HepG2 (cell line): ENCODE data around the gene TOP3B. TPM values are rescaled to one million over a fixed set of nuclear protein-coding genes. Genes with fewer than 3 reads are reported as not detected.

Source experiments
- ATAC-seq: fragments of 200-7000 bp; cut with Tn5 transposase; 3 replicates; pipeline ENCODE4 v1.9.1; 2020; ENCODE audit warnings: mild to moderate bottlenecking, moderate library complexity
- BruUV-seq: library from RNA; stranded (reverse); fragments of 400-500 nt; replicated peaks from 2 replicates; lab custom pipeline; 2021; lab: Mats Ljungman, UMichigan
- CTCF ChIA-PET: fragments of 300-600 bp; formaldehyde crosslinking; extraction: SDS; loops from one replicate; lab custom pipeline; 2021; ENCODE audit warnings: low total read pairs, inconsistent platforms, low intra/inter-chr PET ratio; lab: Yijun Ruan, JAX
- POLR2A ChIA-PET: fragments of 350-600 bp; sonication (Branson Sonifier 250); formaldehyde crosslinking; loops from one replicate; lab custom pipeline; 2020; ENCODE audit warnings: antibody characterized with exemption, inconsistent platforms; lab: Yijun Ruan, JAX
- DNase-seq: peaks from one replicate; pipeline ENCODE4 v3.0.0-alpha.2; 2015; ENCODE audit warnings: low spot score
- FAIRE-seq: peaks from 3 replicates; lab custom pipeline; 2011; peaks lifted over from hg19 to GRCh38; lab: Jason Lieb, UNC
- H2AFZ ChIP-seq: one replicate; pipeline ENCODE4 v1.6.1; 2011; ENCODE audit warnings: low read length, inconsistent platforms
- H3K27ac ChIP-seq: fragments of 300-600 bp; 3 replicates; pipeline ENCODE4 v1.8.0; 2011; ENCODE audit warnings: mixed run types, mild to moderate bottlenecking, mixed read lengths, low read length, inconsistent platforms; ENCODE audit not compliant: insufficient read depth; ENCODE audit errors: extremely low read length
- H3K27me3 ChIP-seq, 2 experiments: fragments of 200-600 bp in 1 of 2; 2 replicates in 1 of 2; 3 replicates in 1 of 2; pipeline versions ENCODE4 v1.6.0 to v1.8.0; 2011; ENCODE audit warnings: low read length in 2 of 2, mild to moderate bottlenecking in 2 of 2, moderate library complexity in 2 of 2, inconsistent platforms in 1 of 2; ENCODE audit not compliant: insufficient read depth in 2 of 2, control insufficient read depth in 1 of 2
- H3K36me3 ChIP-seq, 2 experiments: fragments of 200-600 bp in 1 of 2; replicated peaks in 1 of 2; 2 replicates in 1 of 2; 3 replicates in 1 of 2; pipeline versions ENCODE4 v1.5.1 to v1.8.0; 2011; ENCODE audit warnings: low read length in 2 of 2, inconsistent platforms in 1 of 2; ENCODE audit not compliant: insufficient read depth in 2 of 2, control insufficient read depth in 1 of 2
- H3K4me1 ChIP-seq: 2 replicates; pipeline ENCODE4 v1.5.1; 2012; ENCODE audit warnings: low read length, inconsistent platforms; ENCODE audit not compliant: insufficient read depth
- H3K4me2 ChIP-seq: 2 replicates; pipeline ENCODE4 v1.6.0; 2011; ENCODE audit warnings: low read depth, low read length, inconsistent platforms
- H3K4me3 ChIP-seq, 3 experiments: fragments of 200-600 bp in 1 of 3; sonication (generic), shearing (Covaris generic) in 1 of 3; replicated peaks in 1 of 3; 2 replicates each; pipeline ENCODE4 v1.5.1; 2011 to 2016; ENCODE audit warnings: low read length in 3 of 3, inconsistent platforms in 2 of 3, low read depth in 2 of 3, mild to moderate bottlenecking in 2 of 3, control low read depth in 1 of 3, mixed read lengths in 1 of 3; ENCODE audit not compliant: insufficient read depth in 1 of 3
- H3K79me2 ChIP-seq: one replicate; pipeline ENCODE4 v1.6.1; 2011; ENCODE audit warnings: low read length, inconsistent platforms; ENCODE audit not compliant: insufficient read depth
- H3K9ac ChIP-seq: 2 replicates; pipeline ENCODE4 v1.6.0; 2011; ENCODE audit warnings: mild to moderate bottlenecking, low read depth, low read length, inconsistent platforms; ENCODE audit not compliant: insufficient read depth
- H3K9me3 ChIP-seq: 2 replicates; pipeline ENCODE4 v1.5.1; 2012; ENCODE audit warnings: mild to moderate bottlenecking, low read length
- H4K20me1 ChIP-seq: 2 replicates; pipeline ENCODE4 v1.6.0; 2011; ENCODE audit warnings: inconsistent platforms, mild to moderate bottlenecking, low read length, moderate library complexity; ENCODE audit not compliant: insufficient read depth
- MAFG ChIP-seq: sonication (generic); formaldehyde crosslinking; IDR thresholded peaks from 2 replicates; pipeline ENCODE4 v1.5.1; 2020; ENCODE audit warnings: mild to moderate bottlenecking, missing genetic modification reagents
- TBX3 ChIP-seq: fragments of 450-650 bp; IDR thresholded peaks from 2 replicates; pipeline ENCODE4 v1.6.1; 2017; ENCODE audit warnings: antibody characterized with exemption, mild to moderate bottlenecking, inconsistent platforms, borderline replicate concordance
- ZNF329 ChIP-seq: sonication (generic); formaldehyde crosslinking; IDR thresholded peaks from 2 replicates; pipeline ENCODE4 v1.9.0; 2021; ENCODE audit warnings: low read depth, mild to moderate bottlenecking, missing genetic modification reagents
- ZNF432 ChIP-seq: sonication (generic); formaldehyde crosslinking; IDR thresholded peaks from 2 replicates; pipeline ENCODE4 v1.5.0; 2020; ENCODE audit warnings: missing genetic modification reagents, mild to moderate bottlenecking, borderline replicate concordance
- ZNF513 ChIP-seq: sonication (generic); formaldehyde crosslinking; conservative IDR thresholded peaks from 2 replicates; pipeline ENCODE4 v1.5.0; 2020; ENCODE audit warnings: missing genetic modification reagents
- WGBS: methylation state at CpG from one replicate; pipeline ENCODE4 v1.1.6; 2017; ENCODE audit warnings: low lambda C conversion rate; 5-methylcytosine and 5-hydroxymethylcytosine counted together
- in situ Hi-C: cut with HindIII; loops from 2 replicates; pipeline ENCODE4 v1.10.0; 2017; ENCODE audit warnings: low pct_unique_long_range_greater_than_20kb; ENCODE audit not compliant: extremely low pct_ligation_motif_present
- intact Hi-C: fragments of 100-400 bp; cut with micrococcal nuclease; formaldehyde crosslinking; loops from one replicate; pipeline ENCODE4 v1.10.0; 2022; ENCODE audit not compliant: unreplicated experiment
- polyA plus RNA-seq, 8 experiments: library from polyadenylated mRNA; depleted of rRNA in 3 of 8; stranded (reverse) in 7 of 8; unstranded in 1 of 8; fragments of >200 nt; fragmentation: Illumina TruSeq in 4 of 8; extraction: Trizol in 4 of 8; gene quantifications; 2 replicates each; pipeline versions ENCODE4 v1.2.1 to v1.2.3, GENCODE V29; 2011 to 2016; ENCODE audit warnings: low read depth in 4 of 8, missing spikeins in 1 of 8, mixed read lengths in 1 of 8; ENCODE audit not compliant: insufficient read depth in 1 of 8
- total RNA-seq, 5 experiments: library from RNA; depleted of rRNA; stranded (reverse); fragments of >200 nt; fragmentation: Illumina TruSeq; extraction: Trizol; gene quantifications; 2 replicates each; pipeline ENCODE4 v1.2.3, GENCODE V29; 2016; ENCODE audit warnings: low read depth in 1 of 5
- TF ChIP-seq, protein P1 (sequence below): IDR thresholded peaks from 2 replicates; pipeline ENCODE4 v1.6.1; 2012; ENCODE audit warnings: inconsistent platforms

Gene TOP3B
- total and polyA plus RNA-seq, 2 of the 13 experiments (the other 11 are each of a cell fraction or from before 2014, with no cell fraction given) = 28.5 to 29.7 TPM

GRCh38 chr22:22022255-22022840 is 39.8 kb upstream of the TOP3B start (continued):
- TF ChIP-seq ZNF513 = no peak

GRCh38 chr22:22021162-22021750 is 38.7 kb upstream of the TOP3B start:
- BruUV-seq = no TSS peak
- ATAC-seq = no peak

More at GRCh38 chr22:22021162-22021750, 38.7 kb upstream of the TOP3B start:
- CTCF ChIA-PET = no interaction called here
- no peaks in the 10 kb centered on the region for H4K20me1 ChIP-seq
- H3K27ac ChIP-seq = no peak overlapping the region
- no peak overlapping the region for H2AFZ ChIP-seq
- no peaks in the 10 kb centered on the region for H3K4me1 ChIP-seq
- in situ Hi-C loops (no loop called here), intact Hi-C loops (no loop called here)
- H3K79me2 ChIP-seq = no peaks in the 10 kb centered on the region
- no peak overlapping the region for H3K4me2 ChIP-seq
- WGBS = 0% methylated on average over 1 of the region's 1 CpG
- H3K27me3 ChIP-seq = peaks cover 0 to 29% of the 10 kb centered on the region in 2 experiments; a peak in 4 of 5 replicates
- DNase-seq (no peak), FAIRE-seq (no peak)
- POLR2A ChIA-PET = no interaction called here
- no peaks in the 10 kb centered on the region for H3K36me3 ChIP-seq
- no peak overlapping the region for H3K9ac ChIP-seq
- H3K4me3 ChIP-seq = no peak overlapping the region
- H3K9me3 ChIP-seq = no peaks in the 10 kb centered on the region
- TF ChIP-seq MAFG (CRISPR knock-in tag) (no peak), ZNF432 (CRISPR knock-in tag) (no peak), TBX3 (no peak), ZNF329 (CRISPR knock-in tag) (no peak)
- TF ChIP-seq, protein P1, sequence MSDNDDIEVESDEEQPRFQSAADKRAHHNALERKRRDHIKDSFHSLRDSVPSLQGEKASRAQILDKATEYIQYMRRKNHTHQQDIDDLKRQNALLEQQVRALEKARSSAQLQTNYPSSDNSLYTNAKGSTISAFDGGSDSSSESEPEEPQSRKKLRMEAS = no peak
